Body of pancreas (tissue), 4 donors: Measurements from ENCODE around the gene CARD11. TPM values are rescaled to one million over a fixed set of nuclear protein-coding genes. Genes with fewer than 3 reads are reported as not detected.

Experiments used
- ATAC-seq: fragments of 150-250 bp; one replicate; pipeline ENCODE4 v1.9.1; 2016
- DNase-seq, 4 donors: peaks; one replicate each; pipeline ENCODE4 v3.0.0-alpha.2; 2019
- H3K27ac ChIP-seq, 4 donors: fragments of 200-600 bp; sonication (generic); 1 replicate in 3 of 4; 2 replicates in 1 of 4; pipeline versions ENCODE4 v1.5.1 to v1.6.1; 2016 to 2019; ENCODE audit warnings: mild to moderate bottlenecking in 1 of 4, mixed read lengths in 1 of 4, moderate library complexity in 1 of 4
- H3K27me3 ChIP-seq, 2 donors: fragments of 200-600 bp; sonication (generic); one replicate each; pipeline ENCODE4 v1.6.0; 2016; ENCODE audit warnings: mild to moderate bottlenecking in 1 of 2
- H3K36me3 ChIP-seq, 2 donors: fragments of 200-600 bp; sonication (generic); replicated peaks in 1 of 2; 2 replicates each; pipeline ENCODE4 v1.5.1; 2016; ENCODE audit warnings: low read depth in 2 of 2; ENCODE audit not compliant: insufficient read depth in 1 of 2
- H3K4me1 ChIP-seq: fragments of 200-600 bp; sonication (generic); one replicate; pipeline ENCODE4 v1.6.0; 2016
- H3K4me3 ChIP-seq, 2 donors: fragments of 200-600 bp; sonication (generic); 1 replicate in 1 of 2; 2 replicates in 1 of 2; pipeline ENCODE4 v1.5.1; 2016 to 2019
- H3K9me3 ChIP-seq, 3 donors: fragments of 200-600 bp; sonication (generic); 1 replicate in 2 of 3; 2 replicates in 1 of 3; pipeline ENCODE4 v1.5.1; 2016
- CTCF ChIP-seq, 7 experiments: fragments of 450-650 bp in 4 of 7; fragments of 200-600 bp in 3 of 7; sonication (generic) in 3 of 7; IDR thresholded peaks; one replicate each; pipeline ENCODE4 v1.5.1; 2016 to 2019; ENCODE audit warnings: antibody characterized with exemption in 7 of 7
- POLR2A ChIP-seq, 3 donors: fragments of 450-650 bp; IDR thresholded peaks; one replicate each; pipeline ENCODE4 v1.6.1; 2016; ENCODE audit warnings: antibody characterized with exemption in 3 of 3, mild to moderate bottlenecking in 2 of 3
- WGBS, 2 donors: methylation state at CpG; one replicate each; pipeline ENCODE4 v1.1.5; 2017; 5-methylcytosine and 5-hydroxymethylcytosine counted together
- intact Hi-C: fragments of 100-400 bp; cut with DNase I; formaldehyde crosslinking; loops from one replicate; pipeline ENCODE4 v1.15.1; 2023
- total RNA-seq, 2 donors: library from RNA; depleted of rRNA; stranded (reverse); fragments of >200 nt; gene quantifications; one replicate each; pipeline ENCODE4 v1.1.0, GENCODE V29; 2016

CARD11 gene
- total RNA-seq, 2 donors from 2014 or later, result 2.0 to 3.4 TPM

- Histone ChIP-seq H3K36me3 (no peaks in the 10 kb centered on the region), H3K4me3 (no peak overlapping the region), H3K27ac (no peak overlapping the region), H3K27me3 (no peaks in the 10 kb centered on the region), H3K4me1 (no peaks in the 10 kb centered on the region), H3K9me3 (no peaks in the 10 kb centered on the region)
- no peak for ATAC-seq
- intact Hi-C loops, result no loop called here
- TF ChIP-seq CTCF (IDR thresholded peaks at IDR 0.05), result no peak
- no peak for TF ChIP-seq POLR2A (IDR thresholded peaks at IDR 0.05)
- WGBS, 2 donors, result 41 to 48% methylated on average over 6 to 7 of the region's 7 CpGs
- no peak for DNase-seq
Observed at GRCh38 chr7:3087243-3087755, 43.6 kb upstream of the CARD11 start.

- no peak overlapping the region for H3K4me3 ChIP-seq
- no peak for DNase-seq
- H3K4me1 ChIP-seq, result no peaks in the 10 kb centered on the region
- 56 to 60% methylated on average over 4 of the region's 4 CpGs for WGBS, 2 donors
- H3K27me3 ChIP-seq, result no peaks in the 10 kb centered on the region
- no peak for ATAC-seq
- H3K9me3 ChIP-seq, result no peaks in the 10 kb centered on the region
- no peaks in the 10 kb centered on the region for H3K36me3 ChIP-seq
- H3K27ac ChIP-seq, result no peak overlapping the region
- TF ChIP-seq CTCF (IDR thresholded peaks at IDR 0.05), result no peak
- TF ChIP-seq POLR2A (IDR thresholded peaks at IDR 0.05), result no peak
- intact Hi-C loops, result no loop called here
Observed at GRCh38 chr7:3083350-3083749, 39.7 kb upstream of the CARD11 start.

GRCh38 chr7:3082831-3083230 lies 39.2 kb upstream of the CARD11 start:
- TF ChIP-seq POLR2A (IDR thresholded peaks at IDR 0.05) (no peak), CTCF (IDR thresholded peaks at IDR 0.05) (no peak)
- ATAC-seq, result no peak
- 81 to 82% methylated on average over 9 of the region's 9 CpGs for WGBS, 2 donors
- Histone ChIP-seq H3K4me1 (no peaks in the 10 kb centered on the region), H3K27ac (no peak overlapping the region), H3K36me3 (no peaks in the 10 kb centered on the region), H3K9me3 (no peaks in the 10 kb centered on the region), H3K4me3 (no peak overlapping the region), H3K27me3 (no peaks in the 10 kb centered on the region)
- intact Hi-C loops, result no loop called here
- DNase-seq, result no peak

- intact Hi-C loops, result no loop called here
- H3K9me3 ChIP-seq, result no peaks in the 10 kb centered on the region
- no peaks in the 10 kb centered on the region for H3K36me3 ChIP-seq
- TF ChIP-seq CTCF (IDR thresholded peaks at IDR 0.05) (no peak), POLR2A (IDR thresholded peaks at IDR 0.05) (no peak)
- no peaks in the 10 kb centered on the region for H3K27me3 ChIP-seq
- DNase-seq, result no peak
- WGBS, 2 donors, result 78 to 92% methylated on average over 6 of the region's 6 CpGs
- no peak overlapping the region for H3K4me3 ChIP-seq
- no peak for ATAC-seq
- no peaks in the 10 kb centered on the region for H3K4me1 ChIP-seq
- H3K27ac ChIP-seq, result no peak overlapping the region
Observed at GRCh38 chr7:3082386-3082785, 38.7 kb upstream of the CARD11 start.

- DNase-seq, result no peak
- intact Hi-C loops, result no loop called here
- 61% methylated on average over 5 of the region's 5 CpGs; no CpG with 5 or more reads in 1 of the 2 donors for WGBS, 2 donors
- TF ChIP-seq CTCF (IDR thresholded peaks at IDR 0.05) (no peak), POLR2A (IDR thresholded peaks at IDR 0.05) (no peak)
- Histone ChIP-seq H3K4me3 (no peak overlapping the region), H3K27ac (no peak overlapping the region), H3K27me3 (no peaks in the 10 kb centered on the region), H3K36me3 (no peaks in the 10 kb centered on the region), H3K4me1 (no peaks in the 10 kb centered on the region), H3K9me3 (no peaks in the 10 kb centered on the region)
- no peak for ATAC-seq
Observed at GRCh38 chr7:3080106-3080505, 36.4 kb upstream of the CARD11 start.
